ENCODE results near the gene ACSL5. TPM values are rescaled to one million over a fixed set of nuclear protein-coding genes. Genes with fewer than 3 reads are reported as not detected.

The ACSL5 gene
- polyA plus RNA-seq, 1 donor (not counting 4 experiments of a cell fraction or from before 2014, with no cell fraction given), result 0.04 TPM

DNA sequence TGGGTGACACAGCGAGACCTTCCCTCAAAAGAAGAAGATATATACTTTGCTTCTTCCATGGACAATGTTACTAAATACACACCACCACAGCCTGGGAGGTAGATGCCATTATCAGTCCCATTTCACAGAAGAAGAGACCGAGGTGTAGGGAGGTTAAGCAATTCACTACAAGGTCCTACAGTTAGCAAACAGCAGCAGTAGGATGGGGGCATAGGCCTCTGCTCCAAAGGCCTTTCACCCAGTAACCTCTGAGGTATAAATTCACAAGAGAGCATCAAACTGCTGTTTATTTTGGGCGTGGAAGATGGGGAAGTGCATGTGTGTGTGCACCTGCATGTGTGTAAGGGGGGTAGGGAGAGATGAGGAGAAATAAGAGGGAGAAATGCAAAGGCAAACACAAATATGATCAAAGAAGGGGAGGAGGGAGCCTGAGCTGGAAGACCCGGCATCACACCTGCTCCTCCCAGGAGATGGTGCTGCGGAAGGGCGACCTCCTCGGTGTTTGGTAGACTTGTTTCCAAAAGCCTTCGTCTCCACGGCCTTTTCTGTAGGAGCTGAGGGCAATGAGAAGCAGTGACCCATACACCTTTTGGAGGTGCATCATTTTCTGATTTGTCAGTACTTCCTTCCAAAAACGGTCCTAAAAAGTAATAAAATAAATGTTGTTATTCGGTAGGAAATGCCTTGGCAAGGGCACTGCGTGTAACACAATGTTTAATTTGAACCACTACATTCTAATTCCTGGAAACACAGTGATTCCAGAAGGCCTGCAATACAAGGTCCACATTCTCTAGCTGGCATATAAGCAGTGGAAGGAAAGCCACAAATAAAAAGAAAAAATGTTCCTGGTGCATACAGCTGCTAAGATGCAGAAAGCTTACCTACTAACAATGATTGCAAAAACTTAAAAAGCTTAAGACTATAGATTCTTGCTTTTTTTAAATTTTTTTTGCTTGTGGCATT, 25.9 kb upstream of the ACSL5 start:
- DNase-seq (ENCODE audit: low read depth, low spot score) (no peak), FAIRE-seq (no peak)
- Histone ChIP-seq H3K27me3 (ENCODE audit: control insufficient read depth, extremely low read depth, insufficient read depth, low read length) (no peaks in the 10 kb centered on the region), H4K20me1 (ENCODE audit: control insufficient read depth, extremely low read depth, insufficient read depth, low read length) (no peaks in the 10 kb centered on the region), H3K27ac (ENCODE audit: control insufficient read depth, insufficient read depth, low read length) (no peak overlapping the region), H3K9me3 (ENCODE audit: control insufficient read depth, low read depth, low read length) (no peaks in the 10 kb centered on the region), H3K4me3 (ENCODE audit: control insufficient read depth in 2 of 3, extremely low read depth in 1 of 3, insufficient read depth in 2 of 3, low read depth in 1 of 3, low read length in 3 of 3) (no peak overlapping the region), H3K4me2 (ENCODE audit: control insufficient read depth, extremely low read depth, insufficient read depth, low read depth, low read length) (no peak overlapping the region), H3K36me3 (ENCODE audit: control insufficient read depth in 2 of 2, extremely low read depth in 1 of 2, insufficient read depth in 2 of 2, low read length in 2 of 2) (no peaks in the 10 kb centered on the region), H3K9ac (ENCODE audit: control insufficient read depth, extremely low read depth, insufficient read depth, low read length) (no peak overlapping the region), H3K79me2 (ENCODE audit: control insufficient read depth, insufficient read depth, low read length) (no peaks in the 10 kb centered on the region), H3K4me1 (ENCODE audit: control insufficient read depth, extremely low read depth, insufficient read depth, low read length) (no peaks in the 10 kb centered on the region), H3K9me1 (ENCODE audit: control insufficient read depth, extremely low read depth, insufficient read depth, low read length) (no peaks in the 10 kb centered on the region), H2AFZ (ENCODE audit: control insufficient read depth, low read length) (no peak overlapping the region)
- no peak for TF ChIP-seq EZH2 (IDR thresholded peaks at IDR 0.05; ENCODE audit: low read length)
- TF ChIP-seq, protein P1, sequence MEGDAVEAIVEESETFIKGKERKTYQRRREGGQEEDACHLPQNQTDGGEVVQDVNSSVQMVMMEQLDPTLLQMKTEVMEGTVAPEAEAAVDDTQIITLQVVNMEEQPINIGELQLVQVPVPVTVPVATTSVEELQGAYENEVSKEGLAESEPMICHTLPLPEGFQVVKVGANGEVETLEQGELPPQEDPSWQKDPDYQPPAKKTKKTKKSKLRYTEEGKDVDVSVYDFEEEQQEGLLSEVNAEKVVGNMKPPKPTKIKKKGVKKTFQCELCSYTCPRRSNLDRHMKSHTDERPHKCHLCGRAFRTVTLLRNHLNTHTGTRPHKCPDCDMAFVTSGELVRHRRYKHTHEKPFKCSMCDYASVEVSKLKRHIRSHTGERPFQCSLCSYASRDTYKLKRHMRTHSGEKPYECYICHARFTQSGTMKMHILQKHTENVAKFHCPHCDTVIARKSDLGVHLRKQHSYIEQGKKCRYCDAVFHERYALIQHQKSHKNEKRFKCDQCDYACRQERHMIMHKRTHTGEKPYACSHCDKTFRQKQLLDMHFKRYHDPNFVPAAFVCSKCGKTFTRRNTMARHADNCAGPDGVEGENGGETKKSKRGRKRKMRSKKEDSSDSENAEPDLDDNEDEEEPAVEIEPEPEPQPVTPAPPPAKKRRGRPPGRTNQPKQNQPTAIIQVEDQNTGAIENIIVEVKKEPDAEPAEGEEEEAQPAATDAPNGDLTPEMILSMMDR (optimal IDR thresholded peaks at IDR 0.05 in 1 of 3, IDR thresholded peaks at IDR 0.05 in 1 of 3, conservative IDR thresholded peaks at IDR 0.05 in 1 of 3; ENCODE audit: extremely low read depth in 1 of 3, insufficient read depth in 2 of 3, low read length in 3 of 3), result no peak
- dilution Hi-C loops (cut with MboI; ENCODE audit: extremely low pct_ligation_motif_present, low sequenced_read_pairs), result no loop called here

DNA sequence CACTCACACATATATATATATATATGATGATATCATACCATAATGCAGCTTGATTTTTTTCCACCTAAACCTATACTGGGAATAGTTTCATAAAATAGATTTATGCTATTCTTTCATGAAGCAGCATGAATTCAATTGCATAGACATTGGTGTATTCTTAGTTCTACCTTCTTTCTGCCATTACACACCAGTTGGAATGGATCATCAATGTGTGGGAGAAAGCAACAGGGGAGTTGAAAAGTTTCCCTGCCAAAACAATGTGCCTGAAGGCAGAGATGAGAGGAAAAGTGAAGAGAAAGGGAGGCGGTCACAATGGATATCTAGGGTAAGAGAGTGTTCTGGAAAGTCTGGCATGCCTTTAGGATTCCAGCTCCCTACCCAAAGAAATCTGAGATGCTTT, 25.2 kb upstream of the ACSL5 start:
- H3K9me1 ChIP-seq (ENCODE audit: control insufficient read depth, extremely low read depth, insufficient read depth, low read length), result no peaks in the 10 kb centered on the region
- H3K79me2 ChIP-seq (ENCODE audit: control insufficient read depth, insufficient read depth, low read length), result no peaks in the 10 kb centered on the region
- no peak overlapping the region for H3K4me3 ChIP-seq (ENCODE audit: control insufficient read depth in 2 of 3, extremely low read depth in 1 of 3, insufficient read depth in 2 of 3, low read depth in 1 of 3, low read length in 3 of 3)
- no peaks in the 10 kb centered on the region for H3K9me3 ChIP-seq (ENCODE audit: control insufficient read depth, low read depth, low read length)
- H3K36me3 ChIP-seq (ENCODE audit: control insufficient read depth in 2 of 2, extremely low read depth in 1 of 2, insufficient read depth in 2 of 2, low read length in 2 of 2), result no peaks in the 10 kb centered on the region
- H3K4me2 ChIP-seq (ENCODE audit: control insufficient read depth, extremely low read depth, insufficient read depth, low read depth, low read length), result no peak overlapping the region
- no peaks in the 10 kb centered on the region for H3K27me3 ChIP-seq (ENCODE audit: control insufficient read depth, extremely low read depth, insufficient read depth, low read length)
- no peak overlapping the region for H2AFZ ChIP-seq (ENCODE audit: control insufficient read depth, low read length)
- H3K9ac ChIP-seq (ENCODE audit: control insufficient read depth, extremely low read depth, insufficient read depth, low read length), result no peak overlapping the region
- dilution Hi-C loops (cut with MboI; ENCODE audit: extremely low pct_ligation_motif_present, low sequenced_read_pairs), result no loop called here
- no peak for DNase-seq (ENCODE audit: low read depth, low spot score)
- no peaks in the 10 kb centered on the region for H4K20me1 ChIP-seq (ENCODE audit: control insufficient read depth, extremely low read depth, insufficient read depth, low read length)
- no peaks in the 10 kb centered on the region for H3K4me1 ChIP-seq (ENCODE audit: control insufficient read depth, extremely low read depth, insufficient read depth, low read length)
- H3K27ac ChIP-seq (ENCODE audit: control insufficient read depth, insufficient read depth, low read length), result no peak overlapping the region
- no peak for FAIRE-seq
- TF ChIP-seq EZH2 (IDR thresholded peaks at IDR 0.05; ENCODE audit: low read length), result no peak
- TF ChIP-seq, protein P1 (optimal IDR thresholded peaks at IDR 0.05 in 1 of 3, IDR thresholded peaks at IDR 0.05 in 1 of 3, conservative IDR thresholded peaks at IDR 0.05 in 1 of 3; ENCODE audit: extremely low read depth in 1 of 3, insufficient read depth in 2 of 3, low read length in 3 of 3), result no peak

All from keratinocyte (primary cell).